HEK293 (cell line): ENCODE data around the gene MYCN.

Experiments
- CTCF ChIA-PET: fragments of 350-600 bp; formaldehyde crosslinking; extraction: SDS; loops from one replicate; lab custom pipeline; 2021; ENCODE audit warnings: antibody characterized with exemption; lab: Yijun Ruan, JAX
- POLR2A ChIA-PET: fragments of 300-600 bp; formaldehyde crosslinking; extraction: SDS; loops from one replicate; lab custom pipeline; 2020; ENCODE audit warnings: antibody characterized with exemption, inconsistent platforms; lab: Yijun Ruan, JAX
- H3K27ac ChIP-seq: fragments of 200-500 bp; sonication (Bioruptor generic); 2 replicates; pipeline ENCODE4 v1.5.1; 2014; ENCODE audit warnings: low read depth, low read length, control low read depth, inconsistent platforms; ENCODE audit errors: extremely low read depth
- H3K36me3 ChIP-seq, 2 experiments: fragments of 200-500 bp in 1 of 2; sonication (Bioruptor generic) in 1 of 2; 1 replicate in 1 of 2; 2 replicates in 1 of 2; pipeline ENCODE4 v1.5.1; 2014 to 2017; ENCODE audit warnings: inconsistent platforms in 2 of 2, low read length in 2 of 2; ENCODE audit not compliant: control insufficient read depth in 2 of 2, insufficient read depth in 1 of 2
- H3K4me1 ChIP-seq: fragments of 200-500 bp; sonication (Bioruptor generic); 2 replicates; pipeline ENCODE4 v1.5.1; 2014; ENCODE audit warnings: mild to moderate bottlenecking, low read length, inconsistent platforms; ENCODE audit not compliant: control insufficient read depth, insufficient read depth
- H3K4me3 ChIP-seq: 2 replicates; pipeline ENCODE4 v1.5.1; 2011; ENCODE audit warnings: low read depth, mild to moderate bottlenecking, control low read depth, low read length, moderate library complexity
- H3K9me3 ChIP-seq: fragments of 200-500 bp; sonication (Bioruptor generic); 2 replicates; pipeline ENCODE4 v1.5.1; 2014; ENCODE audit warnings: low read depth, low read length, inconsistent platforms; ENCODE audit not compliant: control insufficient read depth, insufficient read depth
- GLI4 ChIP-seq: fragments of 450-650 bp; formaldehyde crosslinking; IDR thresholded peaks from 2 replicates; pipeline ENCODE4 v1.5.1; 2016; ENCODE audit warnings: missing biosample characterization, missing genetic modification characterization
- PRDM2 ChIP-seq: fragments of 450-650 bp; formaldehyde crosslinking; IDR thresholded peaks from 2 replicates; pipeline ENCODE4 v1.5.1; 2016; ENCODE audit warnings: missing biosample characterization, missing genetic modification characterization, borderline replicate concordance
- REST ChIP-seq: fragments of 450-650 bp; formaldehyde crosslinking; IDR thresholded peaks from 2 replicates; pipeline ENCODE4 v1.5.1; 2016; ENCODE audit warnings: missing biosample characterization, missing genetic modification characterization
- TRIM28 ChIP-seq: IDR thresholded peaks from 2 replicates; pipeline ENCODE4 v1.6.1; 2011; ENCODE audit warnings: low read length, control low read depth, borderline replicate concordance
- ZBTB48 ChIP-seq: fragments of 450-650 bp; formaldehyde crosslinking; IDR thresholded peaks from 2 replicates; pipeline ENCODE4 v1.5.1; 2016; ENCODE audit warnings: missing biosample characterization, missing genetic modification characterization
- ZFP3 ChIP-seq: fragments of 450-650 bp; formaldehyde crosslinking; IDR thresholded peaks from 2 replicates; pipeline ENCODE4 v1.5.1; 2016; ENCODE audit warnings: low read depth, missing biosample characterization, missing genetic modification characterization
- ZNF138 ChIP-seq: fragments of 450-650 bp; formaldehyde crosslinking; IDR thresholded peaks from 2 replicates; pipeline ENCODE4 v1.5.1; 2016; ENCODE audit warnings: missing biosample characterization, missing genetic modification characterization, borderline replicate concordance
- ZNF16 ChIP-seq: fragments of 450-650 bp; formaldehyde crosslinking; IDR thresholded peaks from 2 replicates; pipeline ENCODE4 v1.5.1; 2016; ENCODE audit warnings: low read depth, missing biosample characterization, missing genetic modification characterization
- ZNF18 ChIP-seq: fragments of 450-650 bp; formaldehyde crosslinking; IDR thresholded peaks from 2 replicates; pipeline ENCODE4 v1.5.1; 2016; ENCODE audit warnings: missing biosample characterization, missing genetic modification characterization
- ZNF184 ChIP-seq: fragments of 450-650 bp; IDR thresholded peaks from 2 replicates; pipeline ENCODE4 v1.5.1; 2018; ENCODE audit warnings: missing biosample characterization, mild to moderate bottlenecking, missing genetic modification characterization
- ZNF19 ChIP-seq: fragments of 450-650 bp; formaldehyde crosslinking; IDR thresholded peaks from 2 replicates; pipeline ENCODE4; 2016; ENCODE audit warnings: missing biosample characterization, missing genetic modification characterization, low read depth
- ZNF2 ChIP-seq: fragments of 450-650 bp; formaldehyde crosslinking; IDR thresholded peaks from 2 replicates; pipeline ENCODE4 v1.5.1; 2016; ENCODE audit warnings: missing biosample characterization, missing genetic modification characterization
- ZNF239 ChIP-seq: fragments of 450-650 bp; formaldehyde crosslinking; IDR thresholded peaks from 2 replicates; pipeline ENCODE4 v1.5.1; 2016; ENCODE audit warnings: missing biosample characterization, missing genetic modification characterization
- ZNF398 ChIP-seq: fragments of 450-650 bp; formaldehyde crosslinking; IDR thresholded peaks from 2 replicates; pipeline ENCODE4 v1.5.1; 2017; ENCODE audit warnings: missing biosample characterization, missing genetic modification characterization
- ZNF549 ChIP-seq: fragments of 450-650 bp; IDR thresholded peaks from 2 replicates; pipeline ENCODE4 v1.5.1; 2018; ENCODE audit warnings: missing biosample characterization, missing genetic modification characterization, mild to moderate bottlenecking, inconsistent platforms, moderate library complexity
- ZNF654 ChIP-seq: fragments of 450-650 bp; formaldehyde crosslinking; IDR thresholded peaks from 2 replicates; pipeline ENCODE4 v1.5.1; 2016; ENCODE audit warnings: low read depth, missing biosample characterization, missing genetic modification characterization
- ZNF658 ChIP-seq: fragments of 450-650 bp; formaldehyde crosslinking; IDR thresholded peaks from 2 replicates; pipeline ENCODE4; 2016; ENCODE audit warnings: missing biosample characterization, missing genetic modification characterization
- ZNF701 ChIP-seq: fragments of 450-650 bp; formaldehyde crosslinking; IDR thresholded peaks from 2 replicates; pipeline ENCODE4 v1.5.1; 2016; ENCODE audit warnings: missing biosample characterization, missing genetic modification characterization
- ZNF830 ChIP-seq: fragments of 450-650 bp; IDR thresholded peaks from 2 replicates; pipeline ENCODE4 v1.5.0; 2018; ENCODE audit warnings: missing biosample characterization, missing genetic modification characterization, low read depth, mild to moderate bottlenecking, moderate library complexity
- TF ChIP-seq, protein P1 (sequence below): fragments of 450-650 bp; formaldehyde crosslinking; IDR thresholded peaks from 2 replicates; pipeline ENCODE4 v1.5.1; 2016; ENCODE audit warnings: missing biosample characterization, missing genetic modification characterization

Gene MYCN

GRCh38 chr2:15897431-15898098 lies 42.8 kb upstream of the MYCN start:
- Histone ChIP-seq H3K4me1 (no peaks in the 10 kb centered on the region), H3K4me3 (no peak overlapping the region), H3K27ac (no peak overlapping the region), H3K36me3 (no peaks in the 10 kb centered on the region), H3K9me3 (no peaks in the 10 kb centered on the region)
- TF ChIP-seq ZNF398 = no peak
- TF ChIP-seq, protein P1, sequence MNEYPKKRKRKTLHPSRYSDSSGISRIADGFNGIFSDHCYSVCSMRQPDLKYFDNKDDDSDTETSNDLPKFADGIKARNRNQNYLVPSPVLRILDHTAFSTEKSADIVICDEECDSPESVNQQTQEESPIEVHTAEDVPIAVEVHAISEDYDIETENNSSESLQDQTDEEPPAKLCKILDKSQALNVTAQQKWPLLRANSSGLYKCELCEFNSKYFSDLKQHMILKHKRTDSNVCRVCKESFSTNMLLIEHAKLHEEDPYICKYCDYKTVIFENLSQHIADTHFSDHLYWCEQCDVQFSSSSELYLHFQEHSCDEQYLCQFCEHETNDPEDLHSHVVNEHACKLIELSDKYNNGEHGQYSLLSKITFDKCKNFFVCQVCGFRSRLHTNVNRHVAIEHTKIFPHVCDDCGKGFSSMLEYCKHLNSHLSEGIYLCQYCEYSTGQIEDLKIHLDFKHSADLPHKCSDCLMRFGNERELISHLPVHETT = no peak
- TF ChIP-seq ZNF239 (tag by site-specific recombination) = no peak
- no peak for TF ChIP-seq ZNF184 (tag by site-specific recombination)
- no peak for TF ChIP-seq ZNF18 (tag by site-specific recombination)
- TF ChIP-seq ZFP3 (tag by site-specific recombination) = no peak
- no peak for TF ChIP-seq GLI4 (tag by site-specific recombination)
- TF ChIP-seq ZNF2 = no peak
- no peak for TF ChIP-seq ZNF549 (tag by site-specific recombination)
- no peak for TF ChIP-seq REST
- no peak for TF ChIP-seq ZNF138
- no peak for TF ChIP-seq ZBTB48 (tag by site-specific recombination)
- no peak for TF ChIP-seq ZNF830 (tag by site-specific recombination)
- TF ChIP-seq ZNF701 (tag by site-specific recombination) = no peak
- TF ChIP-seq ZNF658 = no peak
- TF ChIP-seq ZNF16 (tag by site-specific recombination) = no peak
- TF ChIP-seq ZNF654 (tag by site-specific recombination) = no peak
- CTCF ChIA-PET = interaction anchor here (0.6 to 1.3 kb wide), 2 partner anchors 13 to 19 kb away, joined by 4 to 5 read pairs; no protein-coding TSS in a partner anchor
- POLR2A ChIA-PET = no interaction called here

DNA sequence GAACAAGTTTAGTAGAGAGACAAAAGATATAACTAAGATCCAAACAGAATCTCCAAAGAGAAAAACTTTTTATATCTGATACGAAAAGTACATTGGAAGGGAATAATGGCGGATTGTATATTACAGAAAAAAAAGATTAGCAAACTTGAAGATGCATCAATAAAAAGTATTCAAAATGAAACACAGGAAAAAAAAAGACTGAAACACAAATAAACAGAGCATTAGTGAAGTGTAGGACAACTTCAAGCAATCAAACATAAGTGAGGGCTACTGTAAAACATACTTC lies 41.1 kb upstream of the MYCN start:
- no peaks in the 10 kb centered on the region for H3K36me3 ChIP-seq
- H3K4me1 ChIP-seq = no peaks in the 10 kb centered on the region
- H3K9me3 ChIP-seq = no peaks in the 10 kb centered on the region
- CTCF ChIA-PET = no interaction called here
- TF ChIP-seq ZNF19 (no peak), PRDM2 (tag by site-specific recombination) (no peak), TRIM28 (no peak)
- TF ChIP-seq, all 188 proteins: peak for 0
- Histone ChIP-seq H3K27ac (no peak overlapping the region), H3K4me3 (no peak overlapping the region)
- POLR2A ChIA-PET = no interaction called here
